Cardiac muscle cell (in vitro differentiated cells and primary cell): ENCODE measurements around the gene NISCH. TPM values are rescaled to one million over a fixed set of nuclear protein-coding genes. Genes with fewer than 3 reads are reported as not detected.
A peak's percentile ranks its signal among the peaks of the same experiment; 100 is the strongest.

ENCODE experiments used
- DNase-seq, 2 donors: peaks; one replicate each; pipeline versions ENCODE4 v3.0.0 to v3.0.0-alpha.2; 2010 to 2017; ENCODE audit warnings: low read depth in 1 of 2, low spot score in 1 of 2
- H3K27ac ChIP-seq: fragments of 200-600 bp; sonication (generic); 2 replicates; pipeline ENCODE4 v1.5.1; 2016
- H3K27me3 ChIP-seq: fragments of 200-600 bp; sonication (generic); 2 replicates; pipeline ENCODE4 v1.6.0; 2016; ENCODE audit warnings: control low read depth
- H3K36me3 ChIP-seq: fragments of 200-600 bp; sonication (generic); 2 replicates; pipeline ENCODE4 v1.5.1; 2016; ENCODE audit warnings: control low read depth
- H3K4me1 ChIP-seq: fragments of 200-600 bp; sonication (generic); 2 replicates; pipeline ENCODE4 v1.8.1; 2017; ENCODE audit warnings: low read depth, mild to moderate bottlenecking, mixed run types
- H3K4me3 ChIP-seq: fragments of 200-600 bp; sonication (generic); 2 replicates; pipeline ENCODE4 v1.5.1; 2016; ENCODE audit warnings: mild to moderate bottlenecking
- H3K9me3 ChIP-seq: fragments of 200-600 bp; sonication (generic); 2 replicates; pipeline ENCODE4 v1.5.1; 2017; ENCODE audit warnings: low read depth, mild to moderate bottlenecking, control low read depth
- polyA plus RNA-seq: library from polyadenylated mRNA; unstranded; fragments of >200 nt; fragmentation: Nextera tagmentation; extraction: Ambion mirVana; gene quantifications from 2 replicates; pipeline ENCODE4 v1.2.1, GENCODE V29; 2016
- total RNA-seq: library from RNA; depleted of rRNA; stranded (reverse); fragments of >200 nt; gene quantifications from 2 replicates; pipeline ENCODE4 v1.2.3, GENCODE V29; 2016
- TF ChIP-seq, protein P1 (sequence below): IDR thresholded peaks from 2 replicates; pipeline ENCODE4 v1.5.1; 2012; ENCODE audit warnings: low read depth, mild to moderate bottlenecking, low read length

Gene NISCH
- total and polyA plus RNA-seq, 2 experiments from 2014 or later: 80.8 to 205 TPM

DNA sequence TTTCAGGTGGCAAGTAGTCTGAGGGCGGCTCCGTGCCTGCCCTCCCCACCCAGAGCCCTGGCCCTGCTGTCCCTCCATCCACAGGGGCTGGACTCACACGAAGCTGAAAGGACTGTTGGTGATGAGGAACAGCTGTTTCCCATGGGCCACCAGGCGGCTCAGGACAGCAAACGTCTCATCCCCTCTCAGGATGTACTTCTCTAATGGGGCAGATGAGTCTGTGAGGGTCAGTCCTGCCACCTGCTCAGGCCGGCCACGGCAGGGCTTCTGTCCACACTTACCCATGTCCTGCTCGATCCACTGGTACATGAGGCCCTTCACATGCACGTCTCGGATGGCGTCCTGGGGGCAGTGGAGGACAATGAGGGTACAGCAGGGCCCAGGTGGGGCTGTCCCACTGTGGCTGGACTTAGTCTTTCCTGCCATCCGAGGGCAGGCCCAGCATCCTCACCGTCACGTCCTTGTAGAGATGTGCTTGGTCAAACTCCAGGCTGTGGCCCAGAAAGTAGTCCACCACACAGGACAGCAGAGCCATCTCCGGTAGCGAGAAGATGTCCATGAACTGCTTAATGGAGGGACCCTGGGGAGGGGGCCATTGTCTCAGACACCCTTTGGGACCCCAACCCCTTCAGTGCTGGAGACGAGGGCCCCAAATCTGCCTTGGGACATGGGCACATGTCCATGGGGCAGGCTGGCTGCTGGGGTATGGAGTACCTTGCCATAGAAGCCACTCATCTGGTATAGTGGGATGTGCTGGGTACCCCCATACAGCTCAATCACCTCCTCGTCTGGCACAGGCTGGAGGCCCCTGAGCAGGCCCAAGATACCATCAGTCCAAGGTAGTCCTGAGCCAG is 72.6 kb downstream of the NISCH start:
- no peak for DNase-seq
- Histone ChIP-seq H3K36me3 (peaks cover 20% of the 10 kb centered on the region), H3K4me1 (peaks cover 7% of the 10 kb centered on the region)

DNA sequence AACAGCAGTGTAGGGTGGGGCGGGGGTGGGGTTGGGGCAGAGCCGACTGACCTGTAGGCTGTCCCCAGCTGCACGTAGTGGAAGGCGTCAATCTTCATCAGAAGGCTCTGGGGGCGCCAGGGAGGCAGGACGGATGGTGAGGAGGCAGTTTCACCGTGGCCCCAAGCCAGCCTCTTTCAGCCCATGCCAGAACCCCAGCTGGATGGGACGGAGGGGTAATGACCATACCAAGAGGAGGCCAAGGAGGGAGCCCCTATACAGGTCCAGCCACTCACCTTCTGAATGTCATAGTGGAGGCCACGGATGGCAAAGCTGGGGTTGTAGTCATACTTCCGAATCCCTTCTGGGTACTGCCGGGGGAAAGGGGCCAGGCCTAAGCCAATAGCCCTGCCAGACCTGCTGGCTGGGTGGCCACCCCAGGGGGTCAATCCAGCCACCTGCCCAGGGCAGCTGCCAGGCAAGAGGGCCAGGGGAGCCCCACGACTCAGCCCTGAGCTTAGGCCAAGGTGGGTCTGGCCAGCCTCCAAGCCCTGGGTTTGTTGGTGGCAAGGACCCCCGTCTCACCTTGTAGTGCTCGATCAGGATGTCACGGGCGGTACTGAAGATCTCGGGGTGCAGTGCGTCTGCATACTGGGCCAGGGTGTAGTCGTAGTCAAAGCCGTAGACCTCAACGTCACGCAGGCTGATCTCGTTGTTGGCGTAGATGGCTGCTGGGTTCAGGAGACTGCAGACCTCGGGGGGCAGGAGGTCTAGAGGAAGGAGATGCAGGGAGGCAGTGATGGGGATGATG is 73.4 kb downstream of the NISCH start:
- Histone ChIP-seq H3K27me3 (no peaks in the 10 kb centered on the region), H3K36me3 (peaks cover 20% of the 10 kb centered on the region), H3K9me3 (no peaks in the 10 kb centered on the region), H3K4me3 (no peak overlapping the region), H3K27ac (no peak overlapping the region), H3K4me1 (peaks cover 7% of the 10 kb centered on the region)
- no peak for DNase-seq
- TF ChIP-seq, protein P1, sequence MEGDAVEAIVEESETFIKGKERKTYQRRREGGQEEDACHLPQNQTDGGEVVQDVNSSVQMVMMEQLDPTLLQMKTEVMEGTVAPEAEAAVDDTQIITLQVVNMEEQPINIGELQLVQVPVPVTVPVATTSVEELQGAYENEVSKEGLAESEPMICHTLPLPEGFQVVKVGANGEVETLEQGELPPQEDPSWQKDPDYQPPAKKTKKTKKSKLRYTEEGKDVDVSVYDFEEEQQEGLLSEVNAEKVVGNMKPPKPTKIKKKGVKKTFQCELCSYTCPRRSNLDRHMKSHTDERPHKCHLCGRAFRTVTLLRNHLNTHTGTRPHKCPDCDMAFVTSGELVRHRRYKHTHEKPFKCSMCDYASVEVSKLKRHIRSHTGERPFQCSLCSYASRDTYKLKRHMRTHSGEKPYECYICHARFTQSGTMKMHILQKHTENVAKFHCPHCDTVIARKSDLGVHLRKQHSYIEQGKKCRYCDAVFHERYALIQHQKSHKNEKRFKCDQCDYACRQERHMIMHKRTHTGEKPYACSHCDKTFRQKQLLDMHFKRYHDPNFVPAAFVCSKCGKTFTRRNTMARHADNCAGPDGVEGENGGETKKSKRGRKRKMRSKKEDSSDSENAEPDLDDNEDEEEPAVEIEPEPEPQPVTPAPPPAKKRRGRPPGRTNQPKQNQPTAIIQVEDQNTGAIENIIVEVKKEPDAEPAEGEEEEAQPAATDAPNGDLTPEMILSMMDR: no peak

More for the DNA sequence above, 72.6 kb downstream of the NISCH start:
- Histone ChIP-seq H3K9me3 (no peaks in the 10 kb centered on the region), H3K27me3 (no peaks in the 10 kb centered on the region), H3K27ac (no peak overlapping the region), H3K4me3 (no peak overlapping the region)
- TF ChIP-seq, protein P1: no peak

DNA sequence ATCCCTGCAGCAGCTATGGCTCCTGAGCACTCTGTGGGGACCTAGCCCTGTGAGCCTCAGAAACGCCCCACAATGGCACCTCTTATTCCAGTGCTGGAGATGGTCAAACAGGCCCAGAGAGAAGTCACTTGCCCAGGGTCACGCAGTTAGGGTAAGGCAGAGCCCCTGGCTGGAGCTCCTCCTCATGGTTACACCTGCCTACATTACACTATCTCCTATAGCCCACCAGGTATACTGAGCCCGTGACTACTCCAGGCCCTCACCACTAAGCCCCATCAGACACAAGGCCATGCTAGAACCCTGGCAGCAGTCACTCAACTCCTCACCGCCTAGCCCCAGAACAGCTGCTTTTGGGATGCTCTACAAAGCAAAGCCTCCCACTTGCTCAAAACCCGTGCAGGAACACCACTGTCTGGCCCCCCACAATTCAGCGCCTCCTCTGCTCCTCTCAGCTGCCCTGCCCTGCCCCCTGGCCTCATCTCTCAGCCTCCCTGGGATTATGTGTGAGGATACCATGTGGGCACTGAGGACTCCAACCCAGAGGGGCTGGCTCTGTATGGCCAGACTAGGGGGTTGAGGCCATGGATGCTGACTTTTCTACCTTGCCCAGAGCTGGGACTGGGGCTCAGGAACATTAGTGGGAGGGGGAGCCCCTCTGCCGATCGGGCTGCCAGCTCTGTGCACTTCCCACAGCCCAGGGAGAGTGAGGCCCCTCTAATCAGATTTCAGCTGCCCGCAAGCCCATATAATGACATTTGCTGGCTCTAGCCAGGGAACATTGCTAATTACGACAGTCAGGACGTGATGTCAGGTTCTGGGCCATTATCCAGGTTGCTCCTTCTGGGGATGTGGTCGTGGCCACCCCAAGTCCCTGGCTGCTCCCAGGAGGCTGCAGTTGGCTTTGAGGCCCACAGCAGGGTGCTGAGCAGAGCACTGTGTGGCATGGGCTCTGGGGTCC is 74.3 kb downstream of the NISCH start:
- TF ChIP-seq, protein P1: no peak
- DNase-seq: peak in 1 of 2 donors; percentile 86
- Histone ChIP-seq H3K9me3 (no peaks in the 10 kb centered on the region), H3K4me1 (peaks cover 9% of the 10 kb centered on the region), H3K36me3 (peaks cover 15% of the 10 kb centered on the region), H3K27me3 (no peaks in the 10 kb centered on the region), H3K27ac (no peak overlapping the region), H3K4me3 (no peak overlapping the region)

DNA sequence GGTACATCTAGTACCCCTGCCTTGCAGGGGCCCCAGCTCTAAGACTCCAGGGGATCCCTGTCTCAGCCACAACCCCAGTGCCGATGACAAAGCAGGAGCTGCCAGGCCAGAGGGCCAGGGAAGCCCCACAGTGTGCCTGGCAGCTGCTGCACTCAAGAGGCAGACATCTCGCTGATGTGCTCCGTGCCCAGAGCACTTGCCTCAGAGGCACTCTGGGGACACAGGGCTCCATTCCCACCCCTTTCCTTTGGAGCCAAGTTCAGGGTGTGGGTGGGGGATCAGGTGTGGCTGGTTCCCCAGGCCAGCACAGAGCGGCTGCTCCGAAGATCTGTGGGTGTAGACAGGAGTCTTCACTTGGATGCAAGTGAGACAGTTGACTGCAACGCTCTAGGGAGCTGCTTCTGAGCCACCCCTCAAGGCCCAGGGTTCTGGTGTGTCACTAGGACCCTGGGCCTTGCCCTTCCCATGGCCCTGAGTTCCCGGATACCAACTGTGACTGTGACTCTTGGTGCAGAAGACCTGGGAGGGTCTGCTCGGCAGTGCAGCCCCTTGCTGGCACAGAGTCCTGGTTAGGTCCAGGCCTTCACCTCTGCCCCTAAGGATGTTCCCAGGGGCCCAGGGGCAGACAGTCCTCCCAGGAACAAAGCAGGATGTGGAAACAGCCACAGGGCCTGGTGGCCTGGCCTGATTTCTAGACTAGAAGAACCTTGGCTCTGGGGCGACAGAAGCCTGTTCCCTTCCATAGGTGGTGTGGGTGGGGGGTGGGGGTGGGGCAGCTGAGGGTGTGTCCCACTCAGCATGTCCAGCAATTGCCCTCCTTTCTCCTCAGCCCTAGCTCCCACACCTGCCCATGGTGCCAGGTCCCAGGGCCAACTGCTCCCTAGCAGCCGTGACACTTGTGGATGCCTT is 75.8 kb downstream of the NISCH start:
- Histone ChIP-seq H3K36me3 (peaks cover 15% of the 10 kb centered on the region), H3K4me1 (peaks cover 12% of the 10 kb centered on the region), H3K4me3 (no peak overlapping the region), H3K27ac (no peak overlapping the region), H3K9me3 (no peaks in the 10 kb centered on the region), H3K27me3 (no peaks in the 10 kb centered on the region)
- TF ChIP-seq, protein P1: no peak
- no peak for DNase-seq
